Thyroid gland (tissue), 4 donors: Measurements from ENCODE around the gene ARID3A.

Source experiments
- CTCF ChIP-seq, 6 experiments: fragments of 200-600 bp in 3 of 6; fragments of 450-650 bp in 3 of 6; sonication (generic) in 3 of 6; IDR thresholded peaks; one replicate each; pipeline ENCODE4 v1.5.1; 2016 to 2019; ENCODE audit warnings: antibody characterized with exemption in 6 of 6, mild to moderate bottlenecking in 2 of 6, inconsistent platforms in 1 of 6, moderate library complexity in 1 of 6
- POLR2A ChIP-seq, 2 donors: fragments of 450-650 bp; IDR thresholded peaks; one replicate each; pipeline ENCODE4 v1.6.1; 2017; ENCODE audit warnings: antibody characterized with exemption in 2 of 2, mild to moderate bottlenecking in 2 of 2, moderate library complexity in 1 of 2

DNA sequence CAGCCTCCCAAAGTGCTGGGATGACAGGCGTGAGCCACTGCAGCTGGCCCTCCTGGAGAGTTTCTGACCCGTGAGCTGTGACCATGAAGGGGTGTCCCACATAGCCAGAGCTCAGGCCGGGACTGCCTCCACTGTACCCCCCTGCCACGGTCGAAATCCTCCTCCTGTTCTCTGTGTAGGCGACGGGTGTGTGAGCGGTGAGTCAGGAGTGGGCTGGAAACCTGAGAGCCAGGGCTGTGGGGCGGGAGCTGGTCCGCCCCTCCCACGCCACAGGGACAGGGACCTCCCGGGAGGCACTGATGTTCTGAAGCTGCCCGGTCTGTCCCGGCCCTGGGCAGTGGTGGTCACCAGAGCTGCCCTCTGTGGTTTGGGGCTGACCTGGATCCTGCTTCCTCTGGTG, 62.2 kb downstream of the ARID3A start:
- no peak for TF ChIP-seq CTCF (IDR thresholded peaks at IDR 0.05)
- TF ChIP-seq POLR2A (IDR thresholded peaks at IDR 0.05): no peak
